Parathyroid adenoma (tissue), 2 donors: Measurements from ENCODE around the gene SORCS2.

Source experiments
- H2AFZ ChIP-seq: fragments of 300-600 bp; sonication (generic); one replicate; pipeline ENCODE4 v1.7.0; 2017; ENCODE audit warnings: antibody characterized with exemption, mild to moderate bottlenecking
- H3K27ac ChIP-seq: fragments of 300-600 bp; sonication (generic); one replicate; pipeline ENCODE4 v1.7.0; 2017
- H3K27me3 ChIP-seq: fragments of 300-600 bp; sonication (generic); one replicate; pipeline ENCODE4 v1.7.0; 2017; ENCODE audit warnings: low read length; ENCODE audit not compliant: control insufficient read depth, insufficient read depth
- H3K36me3 ChIP-seq: fragments of 300-600 bp; sonication (generic); one replicate; pipeline ENCODE4 v1.7.0; 2017; ENCODE audit warnings: low read length; ENCODE audit not compliant: control insufficient read depth, insufficient read depth
- H3K4me1 ChIP-seq: fragments of 300-600 bp; sonication (generic); one replicate; pipeline ENCODE4 v1.7.0; 2017; ENCODE audit warnings: control low read depth
- H3K4me2 ChIP-seq: fragments of 300-600 bp; sonication (generic); one replicate; pipeline ENCODE4 v1.7.0; 2017; ENCODE audit warnings: low read length
- H3K4me3 ChIP-seq: fragments of 300-600 bp; sonication (generic); one replicate; pipeline ENCODE4 v1.7.0; 2017; ENCODE audit warnings: low read depth, low read length
- H3K79me2 ChIP-seq: fragments of 300-600 bp; sonication (generic); one replicate; pipeline ENCODE4 v1.7.0; 2017; ENCODE audit warnings: control low read depth
- H3K9ac ChIP-seq: fragments of 300-600 bp; sonication (generic); one replicate; pipeline ENCODE4 v1.7.0; 2017; ENCODE audit warnings: mild to moderate bottlenecking
- H3K9me3 ChIP-seq: fragments of 300-600 bp; sonication (generic); one replicate; pipeline ENCODE4 v1.7.0; 2017; ENCODE audit warnings: low read length; ENCODE audit not compliant: control insufficient read depth
- CTCF ChIP-seq: fragments of 300-600 bp; sonication (generic); IDR thresholded peaks from one replicate; pipeline ENCODE4 v1.7.0; 2017; ENCODE audit warnings: antibody characterized with exemption, mild to moderate bottlenecking
- donor health status: primary hyperparathyroidism.

The SORCS2 gene

DNA sequence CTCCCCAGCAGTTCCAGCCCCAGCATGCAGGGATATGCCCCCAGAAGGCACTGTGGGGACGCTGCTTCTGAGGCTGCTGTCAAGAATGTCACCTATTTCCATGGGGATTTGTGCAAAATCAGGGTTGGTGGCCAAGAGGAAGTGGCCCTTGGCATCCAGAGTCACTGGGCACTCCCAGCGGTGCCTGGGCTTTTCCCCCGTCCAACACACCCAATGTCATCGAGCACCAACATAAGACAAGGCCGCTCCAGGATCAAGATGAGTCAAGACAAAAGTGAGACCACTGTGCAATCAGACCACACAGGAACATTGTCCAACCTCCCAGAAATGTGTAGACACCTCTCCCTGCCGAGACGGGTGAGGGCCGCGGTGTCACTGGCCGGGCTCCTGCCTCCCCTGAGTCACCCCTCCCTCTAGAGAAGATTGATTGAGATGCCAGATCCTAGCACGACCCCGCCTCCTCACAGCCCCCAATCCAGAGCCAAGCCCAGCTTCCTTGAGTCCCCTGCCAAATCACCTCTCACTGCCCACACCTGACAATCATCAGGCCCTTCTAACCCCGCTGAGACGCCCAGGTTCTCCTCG, 553.1 kb downstream of the SORCS2 start:
- no peaks in the 10 kb centered on the region for H3K9me3 ChIP-seq
- H3K36me3 ChIP-seq, result no peaks in the 10 kb centered on the region
- TF ChIP-seq CTCF, result no peak
- H3K27me3 ChIP-seq, result no peaks in the 10 kb centered on the region
- H2AFZ ChIP-seq, result no peak overlapping the region
- H3K4me3 ChIP-seq, result no peak overlapping the region
- no peak overlapping the region for H3K9ac ChIP-seq
- H3K27ac ChIP-seq, result no peak overlapping the region
- no peaks in the 10 kb centered on the region for H3K79me2 ChIP-seq
- H3K4me2 ChIP-seq, result no peak overlapping the region
- H3K4me1 ChIP-seq, result no peaks in the 10 kb centered on the region

DNA sequence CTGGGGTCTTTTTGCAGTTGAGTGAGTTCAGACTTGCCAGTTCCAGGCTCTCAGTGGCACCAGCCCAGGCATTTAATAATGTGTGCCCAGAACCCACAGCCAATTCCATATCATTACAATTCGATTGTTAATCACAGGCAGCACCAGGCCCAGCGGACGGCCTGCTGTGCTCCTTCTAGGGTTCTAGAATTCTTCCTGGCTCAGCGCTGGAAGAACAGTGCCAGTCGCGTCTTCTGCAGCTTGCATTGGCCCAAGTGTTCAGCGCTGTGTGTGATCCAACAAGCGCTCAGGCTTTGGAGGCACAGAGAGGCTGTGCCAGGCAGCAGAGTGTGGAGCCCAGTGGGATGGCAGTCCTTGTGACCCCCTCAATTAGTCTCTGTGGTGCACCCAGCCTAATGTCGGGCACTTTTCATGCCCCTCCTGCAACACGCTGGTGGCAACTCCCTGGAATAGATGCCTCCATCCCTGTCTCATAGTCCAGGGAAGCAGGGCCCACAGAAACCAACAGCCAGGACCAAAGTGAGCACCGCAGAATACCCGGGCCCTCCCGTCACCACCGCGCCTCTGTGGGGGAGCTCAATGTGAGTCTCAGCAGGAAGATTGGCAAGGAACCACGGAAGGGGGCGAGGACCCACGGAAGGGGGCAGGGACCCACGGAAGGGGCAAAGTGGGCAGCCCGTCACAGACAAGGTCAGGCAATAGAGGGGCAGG, 554.2 kb downstream of the SORCS2 start:
- Histone ChIP-seq H3K79me2 (no peaks in the 10 kb centered on the region), H3K9ac (no peak overlapping the region), H3K36me3 (no peaks in the 10 kb centered on the region), H2AFZ (no peak overlapping the region), H3K4me2 (no peak overlapping the region), H3K4me3 (no peak overlapping the region), H3K27me3 (no peaks in the 10 kb centered on the region), H3K9me3 (no peaks in the 10 kb centered on the region), H3K4me1 (no peaks in the 10 kb centered on the region), H3K27ac (no peak overlapping the region)
- TF ChIP-seq CTCF, result no peak

GRCh38 chr4:7747062-7747385, 554.7 kb downstream of the SORCS2 start:
- H3K27me3 ChIP-seq, result no peaks in the 10 kb centered on the region
- H3K27ac ChIP-seq, result no peak overlapping the region
- H3K9me3 ChIP-seq, result no peaks in the 10 kb centered on the region
- no peak for TF ChIP-seq CTCF
- no peaks in the 10 kb centered on the region for H3K79me2 ChIP-seq
- H3K9ac ChIP-seq, result no peak overlapping the region
- no peaks in the 10 kb centered on the region for H3K36me3 ChIP-seq
- no peaks in the 10 kb centered on the region for H3K4me1 ChIP-seq
- no peak overlapping the region for H3K4me3 ChIP-seq
- no peak overlapping the region for H2AFZ ChIP-seq
- H3K4me2 ChIP-seq, result no peak overlapping the region

DNA sequence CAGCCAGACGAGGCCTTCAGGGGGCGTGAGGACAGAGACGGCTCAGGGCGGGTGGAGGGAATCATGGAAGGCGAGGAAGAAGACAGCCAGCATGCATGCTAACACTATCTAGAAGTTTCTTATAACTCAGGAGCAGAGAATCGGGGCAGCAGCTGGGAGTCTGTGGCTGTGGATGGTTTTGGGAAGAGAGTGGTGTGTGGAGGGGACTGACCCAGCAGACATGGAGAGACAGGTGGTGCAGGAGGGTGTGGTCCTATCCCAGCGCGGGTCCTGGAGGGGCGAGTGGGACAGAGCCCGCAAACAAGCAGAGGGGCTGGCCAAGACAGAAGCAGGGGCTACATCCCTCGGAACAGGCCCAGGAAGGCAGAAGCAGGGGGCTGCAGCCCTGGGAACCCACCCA, 555.2 kb downstream of the SORCS2 start:
- Histone ChIP-seq H3K4me3 (no peak overlapping the region), H3K4me1 (no peaks in the 10 kb centered on the region), H3K27me3 (no peaks in the 10 kb centered on the region), H3K36me3 (no peaks in the 10 kb centered on the region), H3K4me2 (no peak overlapping the region), H3K9ac (no peak overlapping the region), H3K9me3 (no peaks in the 10 kb centered on the region), H2AFZ (no peak overlapping the region), H3K27ac (no peak overlapping the region), H3K79me2 (no peaks in the 10 kb centered on the region)
- no peak for TF ChIP-seq CTCF

GRCh38 chr4:7750523-7750922, 558.2 kb downstream of the SORCS2 start:
- Histone ChIP-seq H3K36me3 (no peaks in the 10 kb centered on the region), H3K27ac (no peak overlapping the region), H3K9ac (no peak overlapping the region), H3K4me3 (no peak overlapping the region), H3K9me3 (no peaks in the 10 kb centered on the region), H3K4me2 (no peak overlapping the region), H3K27me3 (no peaks in the 10 kb centered on the region), H2AFZ (no peak overlapping the region), H3K4me1 (no peaks in the 10 kb centered on the region), H3K79me2 (no peaks in the 10 kb centered on the region)
- TF ChIP-seq CTCF, result no peak
